ENCODE measurements around the gene HOMER2. TPM values are rescaled to one million over a fixed set of nuclear protein-coding genes. Genes with fewer than 3 reads are reported as not detected.

The HOMER2 gene
- total and polyA plus RNA-seq, 9 of the 15 experiments (the other 6 are each of a cell fraction or from before 2014, with no cell fraction given) = 0.13 to 0.47 (median 0.29) TPM; not detected in 1

GRCh38 chr15:82849556-82850512 is 102.7 kb downstream of the HOMER2 start (continued):
- TF ChIP-seq ZNF586 (CRISPR knock-in tag; conservative IDR thresholded peaks at IDR 0.05) (no peak), AFF1 (IDR thresholded peaks at IDR 0.05; ENCODE audit: low read depth in 1 of 2, partially characterized antibody in 2 of 2) (peak in 1 of 2 experiments; percentile 73), PBX2 (CRISPR knock-in tag; IDR thresholded peaks at IDR 0.05; ENCODE audit: low read depth) (peak; percentile 73), PBX2 (tag; conservative IDR thresholded peaks at IDR 0.05; ENCODE audit: low read depth) (peak; percentile 99), ID3 (CRISPR knock-in tag; IDR thresholded peaks at IDR 0.05) (no peak), ID3 (tag; IDR thresholded peaks at IDR 0.05) (peak; percentile 23; the same call in 1 of the 2 replicates), BCOR (IDR thresholded peaks at IDR 0.05) (peak; percentile 83), WHSC1 (IDR thresholded peaks at IDR 0.05; ENCODE audit: low read length) (no peak), ZSCAN32 (CRISPR knock-in tag; IDR thresholded peaks at IDR 0.05) (no peak), ILF3 (IDR thresholded peaks at IDR 0.05; ENCODE audit: borderline replicate concordance) (no peak), BCL6 (CRISPR knock-in tag; IDR thresholded peaks at IDR 0.05) (no peak)
- TF ChIP-seq, protein P1, sequence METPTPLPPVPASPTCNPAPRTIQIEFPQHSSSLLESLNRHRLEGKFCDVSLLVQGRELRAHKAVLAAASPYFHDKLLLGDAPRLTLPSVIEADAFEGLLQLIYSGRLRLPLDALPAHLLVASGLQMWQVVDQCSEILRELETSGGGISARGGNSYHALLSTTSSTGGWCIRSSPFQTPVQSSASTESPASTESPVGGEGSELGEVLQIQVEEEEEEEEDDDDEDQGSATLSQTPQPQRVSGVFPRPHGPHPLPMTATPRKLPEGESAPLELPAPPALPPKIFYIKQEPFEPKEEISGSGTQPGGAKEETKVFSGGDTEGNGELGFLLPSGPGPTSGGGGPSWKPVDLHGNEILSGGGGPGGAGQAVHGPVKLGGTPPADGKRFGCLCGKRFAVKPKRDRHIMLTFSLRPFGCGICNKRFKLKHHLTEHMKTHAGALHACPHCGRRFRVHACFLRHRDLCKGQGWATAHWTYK (CRISPR knock-in tag; IDR thresholded peaks at IDR 0.05) = no peak
- TF ChIP-seq, protein P2, sequence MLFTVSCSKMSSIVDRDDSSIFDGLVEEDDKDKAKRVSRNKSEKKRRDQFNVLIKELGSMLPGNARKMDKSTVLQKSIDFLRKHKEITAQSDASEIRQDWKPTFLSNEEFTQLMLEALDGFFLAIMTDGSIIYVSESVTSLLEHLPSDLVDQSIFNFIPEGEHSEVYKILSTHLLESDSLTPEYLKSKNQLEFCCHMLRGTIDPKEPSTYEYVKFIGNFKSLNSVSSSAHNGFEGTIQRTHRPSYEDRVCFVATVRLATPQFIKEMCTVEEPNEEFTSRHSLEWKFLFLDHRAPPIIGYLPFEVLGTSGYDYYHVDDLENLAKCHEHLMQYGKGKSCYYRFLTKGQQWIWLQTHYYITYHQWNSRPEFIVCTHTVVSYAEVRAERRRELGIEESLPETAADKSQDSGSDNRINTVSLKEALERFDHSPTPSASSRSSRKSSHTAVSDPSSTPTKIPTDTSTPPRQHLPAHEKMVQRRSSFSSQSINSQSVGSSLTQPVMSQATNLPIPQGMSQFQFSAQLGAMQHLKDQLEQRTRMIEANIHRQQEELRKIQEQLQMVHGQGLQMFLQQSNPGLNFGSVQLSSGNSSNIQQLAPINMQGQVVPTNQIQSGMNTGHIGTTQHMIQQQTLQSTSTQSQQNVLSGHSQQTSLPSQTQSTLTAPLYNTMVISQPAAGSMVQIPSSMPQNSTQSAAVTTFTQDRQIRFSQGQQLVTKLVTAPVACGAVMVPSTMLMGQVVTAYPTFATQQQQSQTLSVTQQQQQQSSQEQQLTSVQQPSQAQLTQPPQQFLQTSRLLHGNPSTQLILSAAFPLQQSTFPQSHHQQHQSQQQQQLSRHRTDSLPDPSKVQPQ (CRISPR knock-in tag; IDR thresholded peaks at IDR 0.05; ENCODE audit: borderline replicate concordance) = no peak

Data from K562 (cell line).